Body of pancreas (tissue), 4 donors: ENCODE data around the gene CLDN1. TPM values are rescaled to one million over a fixed set of nuclear protein-coding genes. Genes with fewer than 3 reads are reported as not detected.
A peak's percentile ranks its signal among the peaks of the same experiment; 100 is the strongest.

Source experiments
- ATAC-seq: fragments of 150-250 bp; one replicate; pipeline ENCODE4 v1.9.1; 2016
- DNase-seq, 4 donors: peaks; one replicate each; pipeline ENCODE4 v3.0.0-alpha.2; 2019
- H3K27ac ChIP-seq, 4 donors: fragments of 200-600 bp; sonication (generic); 1 replicate in 3 of 4; 2 replicates in 1 of 4; pipeline versions ENCODE4 v1.5.1 to v1.6.1; 2016 to 2019; ENCODE audit warnings: mild to moderate bottlenecking in 1 of 4, mixed read lengths in 1 of 4, moderate library complexity in 1 of 4
- H3K27me3 ChIP-seq, 2 donors: fragments of 200-600 bp; sonication (generic); one replicate each; pipeline ENCODE4 v1.6.0; 2016; ENCODE audit warnings: mild to moderate bottlenecking in 1 of 2
- H3K36me3 ChIP-seq, 2 donors: fragments of 200-600 bp; sonication (generic); replicated peaks in 1 of 2; 2 replicates each; pipeline ENCODE4 v1.5.1; 2016; ENCODE audit warnings: low read depth in 2 of 2; ENCODE audit not compliant: insufficient read depth in 1 of 2
- H3K4me1 ChIP-seq: fragments of 200-600 bp; sonication (generic); one replicate; pipeline ENCODE4 v1.6.0; 2016
- H3K4me3 ChIP-seq, 2 donors: fragments of 200-600 bp; sonication (generic); 1 replicate in 1 of 2; 2 replicates in 1 of 2; pipeline ENCODE4 v1.5.1; 2016 to 2019
- H3K9me3 ChIP-seq, 3 donors: fragments of 200-600 bp; sonication (generic); 1 replicate in 2 of 3; 2 replicates in 1 of 3; pipeline ENCODE4 v1.5.1; 2016
- CTCF ChIP-seq, 7 experiments: fragments of 450-650 bp in 4 of 7; fragments of 200-600 bp in 3 of 7; sonication (generic) in 3 of 7; IDR thresholded peaks; one replicate each; pipeline ENCODE4 v1.5.1; 2016 to 2019; ENCODE audit warnings: antibody characterized with exemption in 7 of 7
- POLR2A ChIP-seq, 3 donors: fragments of 450-650 bp; IDR thresholded peaks; one replicate each; pipeline ENCODE4 v1.6.1; 2016; ENCODE audit warnings: antibody characterized with exemption in 3 of 3, mild to moderate bottlenecking in 2 of 3
- WGBS, 2 donors: methylation state at CpG; one replicate each; pipeline ENCODE4 v1.1.5; 2017; 5-methylcytosine and 5-hydroxymethylcytosine counted together
- intact Hi-C: fragments of 100-400 bp; cut with DNase I; formaldehyde crosslinking; loops from one replicate; pipeline ENCODE4 v1.15.1; 2023
- total RNA-seq, 2 donors: library from RNA; depleted of rRNA; stranded (reverse); fragments of >200 nt; gene quantifications; one replicate each; pipeline ENCODE4 v1.1.0, GENCODE V29; 2016

Gene CLDN1
- total RNA-seq, 2 donors from 2014 or later, result 33.3 to 57.9 TPM

GRCh38 chr3:190294030-190294429 lies 28.2 kb downstream of the CLDN1 start:
- intact Hi-C loops, result no loop called here
- Histone ChIP-seq H3K27me3 (no peaks in the 10 kb centered on the region), H3K36me3 (no peaks in the 10 kb centered on the region), H3K27ac (peak overlapping the region in 2 of 4 donors; percentile 64 to 69), H3K9me3 (no peaks in the 10 kb centered on the region), H3K4me1 (peaks cover 3% of the 10 kb centered on the region), H3K4me3 (no peak overlapping the region)
- TF ChIP-seq POLR2A (IDR thresholded peaks at IDR 0.05) (no peak), CTCF (IDR thresholded peaks at IDR 0.05) (no peak)
- DNase-seq (no peak), ATAC-seq (peak; percentile 65)

GRCh38 chr3:190293621-190294020 lies 28.6 kb downstream of the CLDN1 start:
- WGBS, 2 donors, result 49% methylated on average over 3 of the region's 3 CpGs
- Histone ChIP-seq H3K27ac (peak overlapping the region in 2 of 4 donors; percentile 64 to 69), H3K4me3 (no peak overlapping the region), H3K27me3 (no peaks in the 10 kb centered on the region), H3K9me3 (no peaks in the 10 kb centered on the region), H3K36me3 (no peaks in the 10 kb centered on the region), H3K4me1 (peaks cover 3% of the 10 kb centered on the region)
- intact Hi-C loops, result no loop called here
- no peak for TF ChIP-seq POLR2A (IDR thresholded peaks at IDR 0.05)
- no peak for TF ChIP-seq CTCF (IDR thresholded peaks at IDR 0.05)
- DNase-seq (no peak), ATAC-seq (peak; percentile 6)

GRCh38 chr3:190291994-190292584 lies 30.2 kb downstream of the CLDN1 start:
- Histone ChIP-seq H3K27ac (no peak overlapping the region), H3K4me3 (no peak overlapping the region), H3K27me3 (no peaks in the 10 kb centered on the region), H3K36me3 (no peaks in the 10 kb centered on the region), H3K4me1 (peaks cover 3% of the 10 kb centered on the region), H3K9me3 (no peaks in the 10 kb centered on the region)
- intact Hi-C loops, result no loop called here
- ATAC-seq (no peak), DNase-seq (no peak)
- WGBS, 2 donors, result 64 to 84% methylated on average over 3 of the region's 3 CpGs
- TF ChIP-seq CTCF (IDR thresholded peaks at IDR 0.05), result no peak
- TF ChIP-seq POLR2A (IDR thresholded peaks at IDR 0.05), result no peak

GRCh38 chr3:190289989-190290388 lies 32.3 kb downstream of the CLDN1 start:
- no peaks in the 10 kb centered on the region for H3K36me3 ChIP-seq
- no peak for TF ChIP-seq CTCF (IDR thresholded peaks at IDR 0.05)
- no peak for TF ChIP-seq POLR2A (IDR thresholded peaks at IDR 0.05)
- intact Hi-C loops, result no loop called here
- 45 to 91% methylated on average over 2 of the region's 2 CpGs for WGBS, 2 donors
- DNase-seq (no peak), ATAC-seq (no peak)
- no peaks in the 10 kb centered on the region for H3K27me3 ChIP-seq
- peaks cover 3% of the 10 kb centered on the region for H3K4me1 ChIP-seq
- no peak overlapping the region for H3K4me3 ChIP-seq
- H3K27ac ChIP-seq, result no peak overlapping the region
- H3K9me3 ChIP-seq, result no peaks in the 10 kb centered on the region

- no peak overlapping the region for H3K4me3 ChIP-seq
- DNase-seq (no peak), ATAC-seq (no peak)
- H3K36me3 ChIP-seq, result no peaks in the 10 kb centered on the region
- TF ChIP-seq CTCF (IDR thresholded peaks at IDR 0.05) (no peak), POLR2A (IDR thresholded peaks at IDR 0.05) (no peak)
- H3K27ac ChIP-seq, result no peak overlapping the region
- peaks cover under 1% of the 10 kb centered on the region for H3K4me1 ChIP-seq
- no peaks in the 10 kb centered on the region for H3K27me3 ChIP-seq
- intact Hi-C loops, result no loop called here
- 83 to 96% methylated on average over 2 of the region's 2 CpGs for WGBS, 2 donors
- H3K9me3 ChIP-seq, result no peaks in the 10 kb centered on the region
These were observed 33.4 kb downstream of the CLDN1 start for GRCh38 chr3:190288836-190289235.
